GM18861 (cell line): ENCODE results near the gene ERBB4.

Experiments used
- ATAC-seq: cut with Tn5 transposase; IDR thresholded peaks from one replicate; pipeline ENCODE4 v1.9.1; 2021; ENCODE audit not compliant: unreplicated experiment

ERBB4 gene

DNA sequence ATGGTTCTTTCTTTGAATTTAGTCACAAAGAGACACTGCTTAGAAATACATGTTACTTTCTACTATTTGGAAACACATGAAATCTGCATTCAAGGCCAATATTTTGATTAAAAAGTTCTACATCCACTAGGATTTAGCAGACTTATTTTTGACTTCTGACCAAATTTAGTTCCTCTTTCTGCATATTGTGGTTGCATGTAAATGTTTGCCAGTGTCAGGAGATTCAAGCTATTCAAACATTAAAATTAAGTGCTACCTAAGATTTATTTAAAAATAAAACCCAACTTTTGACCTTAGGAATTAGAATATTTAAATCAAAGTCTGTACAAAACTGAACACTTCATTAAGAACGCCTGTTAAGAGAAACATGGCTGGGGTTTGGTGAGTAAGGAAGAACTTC, 1091.1 kb downstream of the ERBB4 start:
- ATAC-seq, result no peak

DNA sequence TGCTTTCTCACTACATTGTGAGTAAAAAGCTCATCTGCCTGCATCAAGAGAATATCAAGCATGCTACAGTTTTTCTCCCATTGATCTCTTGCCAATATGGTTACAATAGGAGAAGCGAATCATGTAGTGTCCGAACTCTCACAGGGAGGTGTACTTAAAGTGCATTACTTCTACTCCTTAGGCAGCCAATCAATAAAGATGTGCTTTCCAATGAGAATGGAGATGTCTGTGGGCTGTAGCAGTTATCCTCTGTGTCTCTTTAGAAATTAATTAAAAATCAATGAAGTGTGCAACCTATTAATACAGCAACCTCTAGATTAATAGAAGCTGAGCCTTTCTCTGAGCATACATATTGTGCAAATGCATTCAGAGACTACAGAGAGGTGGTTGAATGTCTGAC, 1098.5 kb downstream of the ERBB4 start:
- no peak for ATAC-seq

DNA sequence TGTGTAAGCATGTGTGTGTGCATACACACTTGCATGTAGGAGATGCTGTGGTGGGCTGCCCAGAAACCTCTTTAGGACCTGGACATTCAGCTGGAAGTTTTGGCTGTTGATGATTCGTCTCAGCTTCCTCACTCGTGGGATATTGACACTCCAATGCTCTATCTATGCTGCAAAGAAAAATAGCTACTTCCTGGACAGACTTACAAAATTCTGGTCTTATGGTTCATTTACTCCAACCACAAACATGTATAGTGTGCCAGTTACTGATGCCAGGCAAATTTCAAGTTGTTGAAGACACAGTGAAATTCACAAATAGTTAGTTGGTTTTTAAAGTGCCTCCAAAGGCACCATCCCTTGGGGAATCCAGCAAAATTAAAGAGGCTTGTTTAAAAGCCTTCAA, 1099.6 kb downstream of the ERBB4 start:
- no peak for ATAC-seq

DNA sequence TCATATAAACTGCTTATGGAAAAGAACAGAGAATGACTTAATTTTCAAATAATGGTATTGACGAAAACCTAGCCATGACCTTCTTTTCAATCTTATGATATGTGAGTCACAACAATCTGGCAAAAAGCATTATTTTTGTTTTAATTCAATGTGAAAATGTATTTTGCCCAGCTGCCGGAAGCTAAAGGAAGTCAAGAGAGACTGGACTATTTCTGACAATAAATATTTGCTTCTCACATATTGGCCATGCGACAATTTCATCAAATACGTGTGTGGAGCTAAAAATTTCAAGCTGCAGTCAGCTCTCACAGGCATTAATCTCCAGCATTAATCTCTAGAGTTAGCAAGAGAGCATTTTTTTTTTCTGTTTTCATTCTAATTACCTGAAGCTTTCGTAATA, 1101.2 kb downstream of the ERBB4 start:
- ATAC-seq, result no peak

DNA sequence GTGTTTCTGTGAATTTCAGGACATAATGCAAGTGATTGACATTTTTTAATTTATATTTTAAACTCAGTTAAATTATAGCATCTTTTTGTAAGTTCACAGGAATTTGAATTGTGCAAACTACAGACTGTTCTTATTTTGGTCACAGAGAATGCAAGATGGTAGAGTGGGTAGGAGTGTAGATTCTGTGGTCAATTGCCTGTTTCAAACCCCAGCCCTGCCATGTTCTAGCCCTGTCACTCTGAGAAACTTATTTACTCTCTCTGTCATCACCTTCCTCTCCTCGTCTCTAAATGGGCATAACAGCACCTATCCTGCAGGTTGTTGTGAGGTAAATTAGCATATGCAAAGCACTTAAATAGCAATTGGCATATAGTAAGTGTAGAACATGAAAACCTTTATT, 1102.4 kb downstream of the ERBB4 start:
- ATAC-seq, result no peak

DNA sequence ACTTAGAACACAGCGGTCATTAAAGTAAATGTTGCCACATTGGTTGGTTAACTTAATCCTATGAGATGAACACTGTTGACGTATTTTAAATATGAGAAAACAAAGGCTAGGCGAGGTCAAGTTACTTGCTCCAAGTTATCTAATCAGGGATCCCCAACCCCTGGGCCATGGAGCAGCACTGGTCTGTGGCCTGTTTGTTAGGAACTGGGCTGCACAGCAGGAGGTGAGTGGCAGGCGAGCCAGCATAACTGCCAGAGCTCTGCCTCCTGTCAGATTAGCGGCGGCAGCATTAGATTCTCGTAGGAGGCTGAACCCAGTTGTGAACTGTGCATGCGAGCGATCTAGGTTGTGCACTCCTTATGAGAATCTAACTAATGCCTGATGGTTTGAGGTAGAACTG, 1103.3 kb downstream of the ERBB4 start:
- no peak for ATAC-seq

DNA sequence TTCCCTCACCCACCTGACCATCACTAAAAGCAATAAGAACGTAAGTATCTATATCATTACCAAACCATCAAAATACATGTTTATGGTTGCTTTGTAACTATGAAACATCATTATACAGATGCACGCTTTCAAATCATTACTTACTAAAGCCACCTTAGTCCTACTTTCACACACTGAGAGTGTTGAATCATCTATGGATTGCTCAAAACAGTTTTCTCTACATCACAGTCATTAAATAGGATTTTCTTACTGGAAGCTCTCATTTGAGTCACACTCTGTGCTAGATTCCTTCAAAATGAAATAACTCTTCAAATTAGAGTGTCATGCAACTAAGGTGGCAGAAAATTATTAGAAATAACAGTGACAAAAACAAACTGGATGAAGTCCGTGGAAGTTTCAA, 1103.8 kb downstream of the ERBB4 start:
- no peak for ATAC-seq

DNA sequence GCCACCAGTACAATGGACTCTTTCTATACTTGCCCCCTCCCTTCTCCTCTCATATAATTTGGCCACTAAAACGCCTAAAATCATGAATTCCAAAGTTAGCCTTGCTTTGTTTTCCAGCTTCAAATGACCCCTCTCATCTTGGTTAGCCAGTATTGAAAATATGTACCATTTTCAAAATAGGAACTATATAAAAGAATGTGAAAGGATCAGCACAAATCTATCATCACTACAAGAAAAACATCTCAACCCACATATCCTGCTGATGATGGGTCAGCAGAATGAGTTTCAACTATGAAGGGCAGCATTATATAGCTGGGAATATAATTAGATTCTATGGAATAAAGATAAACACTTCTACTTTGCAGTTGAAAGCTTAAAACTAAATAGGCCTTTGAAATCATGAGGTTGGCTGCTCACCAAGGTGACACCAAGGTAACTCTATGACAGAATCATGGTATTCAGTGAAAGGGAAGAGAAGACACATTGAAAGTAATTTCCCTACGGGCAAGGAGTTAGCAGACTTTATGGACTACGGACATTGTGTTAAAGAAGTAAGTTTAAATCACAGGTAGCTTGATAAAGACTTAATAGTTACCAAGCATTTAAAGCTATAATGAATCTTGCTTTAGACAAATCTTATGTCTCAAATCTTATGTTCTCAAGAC, 1109.2 kb downstream of the ERBB4 start:
- ATAC-seq, result no peak

DNA sequence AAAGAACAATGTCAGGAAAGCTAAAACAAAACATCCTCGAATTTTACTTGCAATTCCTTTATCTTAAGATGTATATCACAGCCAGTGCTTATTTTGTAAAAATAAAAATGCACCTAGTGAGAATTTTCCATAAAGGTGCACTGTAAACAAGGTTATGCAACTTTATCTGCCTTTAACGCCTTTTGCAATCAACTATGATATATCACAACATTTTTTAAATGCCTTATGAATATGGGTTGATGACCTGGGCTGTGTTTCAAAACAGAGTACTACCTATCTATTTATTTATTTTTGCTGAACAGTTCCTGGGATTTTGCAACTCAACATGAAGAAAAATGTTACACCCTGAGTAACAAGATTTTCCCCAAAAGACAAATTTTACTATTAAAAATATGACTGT, 1112.4 kb downstream of the ERBB4 start:
- ATAC-seq, result no peak

DNA sequence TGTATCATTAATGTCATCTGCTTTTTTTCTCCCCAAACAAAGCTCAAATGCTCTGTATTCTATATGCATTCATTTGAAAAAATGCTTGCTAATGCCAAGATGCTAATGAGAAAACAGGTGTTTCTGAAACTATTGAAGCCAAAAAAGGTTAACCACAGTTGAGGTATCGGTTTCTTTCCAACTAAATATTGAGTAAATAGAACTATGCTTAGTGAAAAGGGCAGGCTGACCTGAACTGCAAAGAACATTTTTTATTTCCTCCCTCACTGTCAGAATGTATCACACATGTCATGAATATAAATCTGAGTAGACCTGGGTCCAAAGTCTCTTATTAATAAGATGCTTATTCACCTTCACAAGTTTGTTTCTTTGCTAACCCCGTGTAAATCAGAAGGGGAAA, 1115.6 kb downstream of the ERBB4 start:
- no peak for ATAC-seq

DNA sequence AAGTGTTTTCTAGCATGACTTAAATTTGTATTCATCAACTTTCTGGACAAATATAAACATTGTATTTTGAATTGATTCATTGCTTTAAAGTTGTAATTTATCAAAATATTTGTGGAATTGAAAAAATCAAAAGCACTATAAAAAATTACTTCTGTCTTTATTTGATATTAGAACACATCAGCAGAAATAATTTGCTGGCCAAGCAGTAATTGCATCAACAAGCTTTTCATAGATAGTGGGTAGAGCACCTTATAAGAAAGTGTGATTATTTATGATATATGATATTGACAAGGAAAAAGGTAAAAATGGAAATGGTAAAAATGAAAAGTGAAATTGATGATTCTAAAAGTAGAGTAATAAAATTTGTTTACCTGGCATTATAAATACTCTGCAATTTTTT, 1121.1 kb downstream of the ERBB4 start:
- no peak for ATAC-seq

DNA sequence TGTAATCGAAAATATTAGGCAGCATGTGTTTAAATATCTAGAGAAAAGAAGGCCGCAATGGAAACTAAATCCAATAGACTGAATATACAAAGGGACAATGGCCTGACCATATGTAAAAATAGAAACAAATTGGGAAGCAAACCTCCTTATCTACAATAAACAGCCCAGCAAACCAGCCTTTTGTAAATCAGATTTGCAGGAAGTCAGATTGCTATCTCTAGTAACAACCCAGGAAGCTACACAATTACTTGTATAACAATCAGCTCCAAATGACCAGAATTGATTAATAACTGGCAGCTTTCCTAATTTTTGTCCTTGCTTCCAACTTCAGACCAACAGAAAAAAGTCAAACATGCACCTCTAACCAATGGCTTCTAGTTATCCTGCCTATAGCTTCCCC, 1122.2 kb downstream of the ERBB4 start:
- ATAC-seq, result no peak

DNA sequence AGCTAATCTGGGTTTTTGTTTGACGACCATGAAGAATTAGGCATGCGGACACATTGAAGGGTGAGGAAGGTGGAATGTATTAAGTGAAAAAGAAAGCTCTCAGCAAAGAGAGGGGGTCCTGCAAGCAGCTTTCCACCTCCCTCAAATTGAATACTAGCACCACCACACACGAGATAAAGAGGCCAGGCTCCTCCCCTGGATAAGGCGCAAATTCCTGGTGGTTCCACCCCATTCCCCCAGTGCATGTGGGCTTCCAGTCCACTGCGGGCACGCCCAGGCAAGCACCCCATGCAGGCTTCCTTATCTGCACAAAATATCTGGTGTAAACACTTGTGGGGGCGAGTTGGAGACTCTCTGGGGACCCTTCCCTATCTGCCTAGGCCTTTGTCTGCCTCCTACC, 1124.9 kb downstream of the ERBB4 start:
- ATAC-seq, result no peak

DNA sequence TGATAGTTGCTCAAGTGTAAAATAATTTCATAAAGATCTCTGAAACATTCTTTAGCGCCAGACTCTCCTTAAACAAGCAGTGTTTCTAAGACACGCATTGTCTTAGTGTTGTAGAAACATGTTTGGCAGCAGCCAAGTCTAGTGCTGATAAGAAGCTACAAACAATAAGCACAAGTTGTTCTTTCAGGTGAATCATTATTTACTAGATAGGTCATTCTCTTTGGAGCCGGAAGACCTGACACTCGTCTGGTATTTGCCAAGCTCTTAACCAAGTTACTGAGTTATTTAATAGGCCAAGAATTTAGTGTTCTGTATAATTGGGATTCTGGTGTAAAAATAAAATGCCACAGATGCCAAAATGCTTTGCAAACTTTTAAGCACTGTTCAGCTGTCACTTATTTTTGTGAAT, 1130.1 kb downstream of the ERBB4 start:
- no peak for ATAC-seq

DNA sequence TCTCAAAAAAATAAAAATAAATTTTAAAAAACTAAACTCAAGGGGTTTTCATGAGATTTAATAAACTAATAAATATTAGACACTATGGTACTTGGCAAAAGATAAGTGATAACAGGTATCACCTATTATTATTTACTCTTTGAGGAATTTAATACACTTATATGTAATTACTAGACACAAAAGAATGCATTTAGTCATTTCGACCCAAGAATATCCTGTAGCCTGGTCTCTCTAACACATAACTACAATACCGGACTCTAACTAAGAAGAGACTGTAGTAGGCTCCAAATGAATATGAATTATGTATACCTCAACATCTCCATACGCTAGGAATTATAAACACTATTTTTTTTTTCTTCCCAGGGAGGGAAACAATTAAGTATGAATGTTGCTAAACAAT, 1131.5 kb downstream of the ERBB4 start:
- ATAC-seq, result no peak

DNA sequence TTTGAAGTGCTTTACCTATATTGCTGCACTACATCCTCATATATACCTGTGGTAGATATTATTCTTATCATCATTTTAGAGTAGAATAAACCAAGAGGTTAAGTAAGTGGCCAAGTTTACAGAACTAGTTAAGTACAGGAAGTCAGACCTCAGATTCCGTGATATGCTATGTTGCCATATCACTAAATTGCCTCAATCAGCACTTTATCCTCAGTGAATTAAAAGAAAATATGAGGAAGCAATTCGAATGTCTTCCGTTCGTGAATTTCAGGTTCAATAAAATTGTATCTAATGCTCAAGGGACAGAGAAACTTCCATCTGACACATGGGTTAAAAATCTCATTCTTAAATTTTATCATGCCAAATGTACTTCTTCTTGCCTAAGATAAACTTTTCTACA, 1133.6 kb downstream of the ERBB4 start:
- no peak for ATAC-seq

DNA sequence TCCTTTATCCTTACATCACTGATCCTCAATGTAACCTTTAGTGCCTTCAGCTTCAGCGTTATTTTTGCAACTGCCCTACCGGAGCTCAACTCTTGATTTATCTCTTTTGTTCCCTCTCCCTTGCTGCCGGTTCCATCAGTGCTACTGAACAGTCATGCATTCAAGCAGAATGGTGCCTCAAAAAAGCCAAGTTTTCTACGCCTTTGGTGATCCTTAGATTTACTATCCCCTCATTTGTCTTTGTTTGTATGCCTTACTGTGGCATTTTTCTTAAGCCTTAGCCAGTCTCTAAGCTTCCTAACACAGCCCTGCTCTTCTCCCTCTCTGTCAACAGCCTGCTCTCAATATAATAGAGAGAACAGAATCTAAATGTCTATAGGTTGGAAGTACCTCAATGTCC, 1134.5 kb downstream of the ERBB4 start:
- no peak for ATAC-seq

DNA sequence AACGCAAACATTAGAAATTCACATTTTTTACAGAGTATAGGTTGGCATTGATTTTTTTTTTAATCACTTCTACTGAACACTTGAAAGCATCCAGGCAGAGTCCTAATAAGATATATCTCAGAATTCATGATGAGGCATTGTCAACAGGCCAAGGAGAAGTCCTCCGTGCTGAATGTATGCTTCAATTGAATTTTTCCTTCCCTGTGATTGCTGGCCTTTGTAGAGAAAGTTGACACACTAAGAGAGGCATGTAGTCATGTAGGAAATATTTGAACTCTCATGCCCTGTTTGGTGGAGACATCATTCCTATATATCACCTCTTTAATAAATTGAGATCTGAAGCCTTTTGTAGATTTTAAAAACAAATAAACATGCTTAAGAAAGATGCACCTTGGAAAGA, 1137.3 kb downstream of the ERBB4 start:
- ATAC-seq, result no peak

DNA sequence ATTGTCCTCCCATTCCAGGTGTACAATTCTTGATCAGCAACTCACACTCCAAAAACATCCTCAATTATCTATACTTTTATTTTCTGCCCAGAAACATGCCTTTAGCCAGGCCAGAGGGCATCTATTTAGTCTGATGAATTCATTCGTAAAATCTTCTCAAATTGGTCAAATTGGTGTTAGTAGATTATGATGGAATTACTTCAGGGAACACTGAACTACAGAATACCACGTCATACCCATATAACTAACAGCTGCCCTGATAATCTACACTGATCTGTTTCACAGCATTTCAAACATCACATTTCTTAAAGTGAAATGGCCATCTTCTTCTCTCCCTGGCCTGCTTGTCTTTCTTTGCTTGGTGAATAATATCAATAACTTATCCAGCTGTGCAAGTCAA, 1140.8 kb downstream of the ERBB4 start:
- ATAC-seq, result no peak

DNA sequence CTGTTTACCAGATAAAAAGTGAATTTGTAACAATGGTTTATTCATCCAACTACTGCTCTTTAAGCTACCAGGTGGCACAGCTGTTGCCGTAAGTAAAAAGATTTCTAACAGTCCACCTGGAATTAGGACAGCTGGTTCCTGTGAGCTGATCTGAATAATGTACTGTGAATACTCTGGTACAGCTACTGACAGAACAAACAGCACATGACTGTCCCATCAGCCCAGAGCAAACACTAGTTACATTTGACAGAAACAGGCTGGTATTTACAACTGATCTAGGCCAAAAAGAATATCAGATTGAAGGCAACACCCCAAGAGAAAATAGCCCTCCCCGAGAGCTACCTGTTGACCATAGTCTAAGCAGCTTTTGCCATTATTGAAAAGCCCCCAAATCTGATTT, 1141.8 kb downstream of the ERBB4 start:
- no peak for ATAC-seq

DNA sequence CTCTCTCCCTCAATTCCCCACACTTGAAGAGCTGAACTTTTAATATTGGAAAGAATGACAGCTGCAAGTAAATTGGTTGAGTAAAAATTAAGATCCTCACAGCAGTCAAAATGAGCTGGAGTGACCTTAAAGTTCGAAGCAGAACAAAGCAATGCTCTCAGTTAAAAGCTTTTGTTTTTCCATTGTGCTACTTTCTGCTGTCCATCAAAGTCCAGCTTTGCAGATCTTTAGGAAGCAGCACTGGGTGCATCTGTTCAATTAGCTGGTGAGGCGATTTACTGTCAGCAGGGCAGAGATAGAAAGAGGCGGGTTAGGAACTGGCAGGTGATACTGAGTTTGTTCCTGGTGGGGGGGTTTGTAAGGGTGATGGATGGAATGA, 1147.4 kb downstream of the ERBB4 start:
- ATAC-seq, result no peak

DNA sequence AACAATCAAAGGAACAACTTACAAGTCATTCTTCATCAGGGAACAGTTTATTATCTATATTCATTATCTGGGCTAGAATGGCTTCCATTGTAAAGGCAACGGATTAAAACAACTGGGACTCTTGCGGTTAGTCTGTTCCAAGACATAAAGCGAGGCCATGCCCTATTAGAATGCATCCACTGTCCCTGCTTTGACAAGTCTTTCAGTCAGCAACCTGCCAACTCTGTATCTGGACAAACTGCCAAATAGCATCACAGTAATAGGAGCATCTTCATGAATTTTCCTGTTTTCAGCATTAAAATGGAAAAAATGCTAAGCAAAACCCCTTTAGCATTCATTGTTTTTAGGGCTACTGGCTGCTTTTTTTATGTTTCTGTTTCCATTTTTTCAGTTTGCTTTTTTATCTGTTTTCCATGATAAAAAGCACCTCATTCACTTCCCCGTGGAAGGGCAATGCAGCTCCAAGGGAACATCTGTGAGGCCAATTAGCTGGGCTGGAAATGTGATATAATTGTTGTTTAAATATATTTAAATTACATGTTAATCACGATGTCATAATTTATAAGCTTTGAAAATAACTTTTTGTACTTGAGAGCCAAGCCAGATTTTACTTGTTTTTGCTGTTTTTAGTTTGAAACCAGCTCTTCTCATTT, 1147.9 kb downstream of the ERBB4 start:
- ATAC-seq, result no peak

DNA sequence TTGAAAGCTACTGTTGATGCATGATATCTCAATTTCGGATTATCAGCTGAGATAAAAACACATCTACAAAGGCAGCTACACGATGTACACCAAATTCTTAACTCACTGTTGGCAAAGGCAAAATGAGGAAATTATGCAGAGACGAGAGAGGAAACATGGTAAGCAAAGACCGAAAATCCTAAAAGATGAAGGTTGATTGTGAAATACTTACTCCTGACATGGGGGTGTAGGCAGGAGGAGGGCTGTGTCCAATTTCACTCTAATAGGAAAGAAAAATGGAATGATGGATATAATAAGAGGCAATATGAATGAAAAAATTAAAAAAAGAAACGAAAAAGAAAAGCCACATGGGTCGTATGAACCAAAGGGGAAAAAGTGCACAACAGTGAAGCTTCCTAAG, 1150.9 kb downstream of the ERBB4 start:
- no peak for ATAC-seq
